Measurements from ENCODE around the gene G0S2. TPM values are rescaled to one million over a fixed set of nuclear protein-coding genes. Genes with fewer than 3 reads are reported as not detected.

G0S2 gene
- total and polyA plus RNA-seq, 2 of the 8 experiments (the other 6 are each of a cell fraction or from before 2014, with no cell fraction given): 1.0 to 1.7 TPM

DNA sequence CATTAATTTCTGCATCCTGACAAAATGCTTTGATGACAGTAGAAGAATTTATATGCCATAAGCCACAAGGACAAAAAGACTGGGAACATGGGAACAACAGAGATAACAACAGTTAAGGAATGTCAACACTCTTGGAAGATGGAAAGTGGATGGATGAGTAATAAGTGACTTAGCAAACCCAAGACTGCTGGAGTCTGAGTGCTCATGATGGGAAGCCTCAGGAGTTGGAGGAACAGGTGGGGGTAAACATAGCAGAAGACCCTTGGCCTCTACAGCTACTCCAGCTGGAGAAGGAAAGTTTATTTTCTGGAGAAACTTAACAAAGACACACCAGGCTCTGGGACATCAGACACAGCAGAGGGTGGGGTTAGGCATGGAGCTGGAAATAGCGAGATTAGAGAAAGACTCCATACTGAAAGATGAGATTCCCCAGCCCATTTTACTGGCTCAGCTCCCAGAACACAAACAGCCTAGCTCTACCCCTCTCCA, 13.6 kb downstream of the G0S2 start:
- H3K79me2 ChIP-seq (ENCODE audit: control insufficient read depth in 1 of 2, insufficient read depth in 2 of 2, low read length in 2 of 2): no peaks in the 10 kb centered on the region
- no peak overlapping the region for H4K5ac ChIP-seq (ENCODE audit: insufficient read length, low read depth, low read length)
- H3K79me1 ChIP-seq (ENCODE audit: low read depth, low read length): no peaks in the 10 kb centered on the region
- no peak overlapping the region for H2BK5ac ChIP-seq (ENCODE audit: low read depth, low read length)
- 87% methylated on average over 1 of the region's 1 CpG; no CpG with 5 or more reads in 1 of the 2 experiments for WGBS, 2 experiments (ENCODE audit: extremely low coverage in 1 of 2, insufficient coverage in 1 of 2, insufficient read length in 1 of 2, insufficient replicate concordance in 2 of 2, low coverage in 1 of 2, low lambda C conversion rate in 2 of 2, missing lambda C conversion rate in 1 of 2)
- ChIA-PET POLR2A (ENCODE audit: partially characterized antibody) (no interaction called here), CTCF (ENCODE audit: partially characterized antibody) (interaction anchor here (0.8 to 6.8 kb wide), 15 partner anchors 10 to 176 kb away, joined by 3 to 41 read pairs (median 7); partner anchors contain the start of genes G0S2 and LAMB3)
- no peak overlapping the region for H3K4me3 ChIP-seq (ENCODE audit: extremely low read depth in 1 of 4, insufficient read depth in 2 of 4, low read depth in 3 of 4, low read length in 4 of 4)
- H2BK15ac ChIP-seq (ENCODE audit: low read length): no peak overlapping the region
- no peak overlapping the region for H3K4me2 ChIP-seq (ENCODE audit: insufficient read depth in 1 of 2, low read depth in 2 of 2, low read length in 2 of 2)
- no peak overlapping the region for H2BK12ac ChIP-seq (ENCODE audit: low read depth, low read length)
- H3K9me3 ChIP-seq (ENCODE audit: insufficient read depth in 2 of 2, low read depth in 1 of 2, low read length in 1 of 2): no peaks in the 10 kb centered on the region
- H3K18ac ChIP-seq (ENCODE audit: extremely low read depth, low read length): no peak overlapping the region
- no peak overlapping the region for H3K9ac ChIP-seq (replicated peaks in 1 of 4; ENCODE audit: extremely low read depth in 1 of 4, low read depth in 3 of 4, low read length in 3 of 4)
- no peaks in the 10 kb centered on the region for H3K23me2 ChIP-seq (ENCODE audit: low read depth, low read length)
- FAIRE-seq (no peak), DNase-seq (ENCODE audit: low read depth in 1 of 2, low spot score in 2 of 2) (no peak)
- no peak overlapping the region for H3K14ac ChIP-seq (ENCODE audit: insufficient read length)
- no peak overlapping the region for H3K4ac ChIP-seq (replicated peaks; ENCODE audit: insufficient read length, low read depth, low read length)
- H3K36me3 ChIP-seq (ENCODE audit: control insufficient read depth in 2 of 4, insufficient read depth in 4 of 4, low read length in 3 of 4): no peaks in the 10 kb centered on the region
- no peak overlapping the region for H3K23ac ChIP-seq (ENCODE audit: insufficient read length)
- no peak overlapping the region for H4K91ac ChIP-seq (replicated peaks; ENCODE audit: insufficient read length, low read length)
- no peaks in the 10 kb centered on the region for H4K20me1 ChIP-seq (replicated peaks in 1 of 2; ENCODE audit: control insufficient read depth in 1 of 2, insufficient read depth in 2 of 2, low read length in 2 of 2)
- no peak overlapping the region for H3K27ac ChIP-seq (ENCODE audit: low read depth, low read length)
- H3K27me3 ChIP-seq (replicated peaks in 1 of 4; ENCODE audit: control insufficient read depth in 3 of 4, extremely low read depth in 1 of 4, insufficient read depth in 3 of 4, low read length in 3 of 4): no peaks in the 10 kb centered on the region; a peak in 2 of 7 replicates
- no peak overlapping the region for H3K56ac ChIP-seq (replicated peaks; ENCODE audit: insufficient read length, low read depth, low read length)
- no peak overlapping the region for H2AFZ ChIP-seq (ENCODE audit: low read length)
- H3K4me1 ChIP-seq (replicated peaks in 1 of 4; ENCODE audit: control insufficient read depth in 3 of 4, insufficient read depth in 4 of 4, low read length in 3 of 4): peaks cover 0 to 3% (median 0%) of the 10 kb centered on the region in 4 experiments; a peak in 1 of 7 replicates
- H2AK5ac ChIP-seq (ENCODE audit: low read depth, low read length): no peak overlapping the region
- H2BK120ac ChIP-seq (replicated peaks; ENCODE audit: low read depth, low read length): no peak overlapping the region
- H4K8ac ChIP-seq (ENCODE audit: extremely low read depth, insufficient read depth, low read length): no peak overlapping the region
- H2BK20ac ChIP-seq (ENCODE audit: low read length): no peak overlapping the region
- TF ChIP-seq EP300 (IDR thresholded peaks at IDR 0.05; ENCODE audit: borderline replicate concordance in 1 of 2, low read depth in 2 of 2, low read length in 2 of 2): no peak
- no peak for TF ChIP-seq GTF2F1 (IDR thresholded peaks at IDR 0.05; ENCODE audit: borderline replicate concordance, low read depth, low read length)
- no peak for TF ChIP-seq TEAD4 (IDR thresholded peaks at IDR 0.05; ENCODE audit: low read depth, low read length)
- TF ChIP-seq HDAC2 (IDR thresholded peaks at IDR 0.05; ENCODE audit: borderline replicate concordance in 1 of 2, low read depth in 2 of 2, low read length in 2 of 2): no peak
- no peak for TF ChIP-seq SIN3A (conservative IDR thresholded peaks at IDR 0.05 in 1 of 2, IDR thresholded peaks at IDR 0.05 in 1 of 2; ENCODE audit: low read depth in 1 of 2, low read length in 2 of 2)
- no peak for TF ChIP-seq RAD21 (IDR thresholded peaks at IDR 0.05 in 1 of 2, conservative IDR thresholded peaks at IDR 0.05 in 1 of 2; ENCODE audit: low read depth in 2 of 2, low read length in 2 of 2)
- no peak for TF ChIP-seq CTBP2 (IDR thresholded peaks at IDR 0.05; ENCODE audit: borderline replicate concordance, insufficient read depth, insufficient read length, low read length)
- TF ChIP-seq CHD1 (IDR thresholded peaks at IDR 0.05; ENCODE audit: low read depth, low read length): no peak
- no peak for TF ChIP-seq YY1 (IDR thresholded peaks at IDR 0.05; ENCODE audit: low read depth, low read length)
- no peak for TF ChIP-seq ZNF274 (IDR thresholded peaks at IDR 0.05; ENCODE audit: borderline replicate concordance, extremely low read depth, low read length)

All from H1 (cell line).